CD4-positive, alpha-beta T cell (primary cell): ENCODE data around the gene C1orf35. TPM values are rescaled to one million over a fixed set of nuclear protein-coding genes. Genes with fewer than 3 reads are reported as not detected.
A peak's percentile ranks its signal among the peaks of the same experiment; 100 is the strongest.

Source experiments
- ATAC-seq: fragments of 200-7000 bp; cut with Tn5 transposase; one replicate; pipeline ENCODE4 v1.10.0; 2022; ENCODE audit warnings: mild to moderate bottlenecking; ENCODE audit not compliant: poor library complexity
- CTCF ChIA-PET: fragments of 350-600 bp; sonication (Branson Sonifier 250); formaldehyde crosslinking; loops from one replicate; lab custom pipeline; 2021; ENCODE audit warnings: antibody characterized with exemption, inconsistent platforms; lab: Charles Lee
- POLR2A ChIA-PET: fragments of 350-600 bp; sonication (Branson Sonifier 250); formaldehyde crosslinking; loops from one replicate; lab custom pipeline; 2021; ENCODE audit warnings: antibody characterized with exemption, inconsistent platforms; lab: Charles Lee
- DNase-seq, 14 experiments: peaks; one replicate each; pipeline ENCODE4 v3.0.0-alpha.2; 2013 to 2020; ENCODE audit warnings: mixed read lengths in 2 of 14
- H3K27ac ChIP-seq, 2 donors: one replicate each; pipeline versions ENCODE4 v1.5.1 to v1.7.0; 2013; ENCODE audit warnings: low read length in 2 of 2, low read depth in 1 of 2, mild to moderate bottlenecking in 1 of 2
- H3K27me3 ChIP-seq, 2 experiments: 1 replicate in 1 of 2; 2 replicates in 1 of 2; pipeline versions ENCODE4 v1.6.1 to v1.7.0; 2013; ENCODE audit warnings: low read length in 2 of 2, control low read depth in 1 of 2, mild to moderate bottlenecking in 1 of 2, moderate library complexity in 1 of 2; ENCODE audit not compliant: insufficient read depth in 2 of 2, control insufficient read depth in 1 of 2
- H3K36me3 ChIP-seq: one replicate; pipeline ENCODE4 v1.6.1; 2013; ENCODE audit warnings: low read length, control low read depth; ENCODE audit not compliant: insufficient read depth
- H3K4me1 ChIP-seq: one replicate; pipeline ENCODE4 v1.6.1; 2013; ENCODE audit warnings: low read length, control low read depth; ENCODE audit not compliant: insufficient read depth
- H3K4me3 ChIP-seq: one replicate; pipeline ENCODE4 v1.5.1; 2013; ENCODE audit warnings: mild to moderate bottlenecking, low read length, moderate library complexity
- H3K9me3 ChIP-seq, 2 experiments: 1 replicate in 1 of 2; 2 replicates in 1 of 2; pipeline versions ENCODE4 v1.6.1 to v1.7.0; 2013; ENCODE audit warnings: low read length in 2 of 2, mild to moderate bottlenecking in 2 of 2, control low read depth in 1 of 2, moderate library complexity in 1 of 2; ENCODE audit not compliant: control insufficient read depth in 1 of 2, insufficient read depth in 1 of 2
- H3K27ac Mint-ChIP-seq: one replicate; pipeline ENCODE4 v1.8.0; 2020; ENCODE audit warnings: mixed read lengths
- H3K27me3 Mint-ChIP-seq: one replicate; pipeline ENCODE4 v1.8.0; 2021; ENCODE audit warnings: mixed read lengths
- H3K36me3 Mint-ChIP-seq: one replicate; pipeline ENCODE4 v1.8.0; 2021; ENCODE audit warnings: low read depth, mixed read lengths
- H3K4me1 Mint-ChIP-seq: one replicate; pipeline ENCODE4 v1.8.0; 2021; ENCODE audit warnings: low read depth, mixed read lengths
- H3K4me3 Mint-ChIP-seq: one replicate; pipeline ENCODE4 v1.8.0; 2020; ENCODE audit warnings: mild to moderate bottlenecking, mixed read lengths
- H3K9me3 Mint-ChIP-seq: one replicate; pipeline ENCODE4 v1.8.0; 2020; ENCODE audit warnings: mixed read lengths
- CTCF ChIP-seq: fragments of 200-600 bp; IDR thresholded peaks from one replicate; pipeline ENCODE4 v1.8.0; 2022; ENCODE audit warnings: antibody characterized with exemption, mild to moderate bottlenecking
- intact Hi-C, 2 experiments: fragments of 100-400 bp; cut with DNase I in 1 of 2; cut with micrococcal nuclease in 1 of 2; formaldehyde crosslinking; loops; one replicate each; pipeline versions ENCODE4 v1.15.1 to v1.9.0; 2023 to 2025; cut with DNase I, micrococcal nuclease
- total RNA-seq, 174 experiments: library from RNA in 2 of 174; stranded (reverse) in 2 of 174; gene quantifications; one replicate each; pipeline ENCODE4 v1.2.3 and lab custom pipeline; 2021 to 2026

Gene C1orf35
- total RNA-seq, 2 experiments from 2014 or later, result 36.6 to 40.3 TPM

GRCh38 chr1:228123505-228123904 lies 20.4 kb upstream of the C1orf35 start:
- DNase-seq (no peak), ATAC-seq (no peak)
- Histone ChIP-seq H3K36me3 (no peaks in the 10 kb centered on the region), H3K27ac (no peak overlapping the region), H3K4me1 (no peaks in the 10 kb centered on the region), H3K4me3 (no peak overlapping the region), H3K9me3 (no peaks in the 10 kb centered on the region), H3K27me3 (peaks cover 2 to 3% of the 10 kb centered on the region in 2 experiments)
- Mint-ChIP-seq H3K27me3 (peaks cover 11% of the 10 kb centered on the region), H3K4me3 (no peak overlapping the region), H3K4me1 (no peaks in the 10 kb centered on the region), H3K36me3 (no peaks in the 10 kb centered on the region), H3K9me3 (no peaks in the 10 kb centered on the region), H3K27ac (no peak overlapping the region)
- POLR2A ChIA-PET, result interaction anchor here (2.1 kb wide), 1 partner anchor 14 kb away, joined by 4 read pairs; no protein-coding TSS in a partner anchor
- intact Hi-C loops, result no loop called here
- no peak for TF ChIP-seq CTCF
- CTCF ChIA-PET, result no interaction called here

GRCh38 chr1:228122921-228123441 lies 19.9 kb upstream of the C1orf35 start:
- Mint-ChIP-seq H3K27me3 (peaks cover 8% of the 10 kb centered on the region), H3K9me3 (no peaks in the 10 kb centered on the region), H3K36me3 (no peaks in the 10 kb centered on the region), H3K27ac (no peak overlapping the region), H3K4me1 (no peaks in the 10 kb centered on the region), H3K4me3 (no peak overlapping the region)
- no peak for TF ChIP-seq CTCF
- intact Hi-C loops, result no loop called here
- ChIA-PET CTCF (interaction anchor here (1.3 kb wide), 1 partner anchor 43 kb away, joined by 3 read pairs; no protein-coding TSS in a partner anchor), POLR2A (interaction anchor here (1.1 kb wide), 1 partner anchor 16 kb away, joined by 3 read pairs; no protein-coding TSS in a partner anchor)
- Histone ChIP-seq H3K4me3 (no peak overlapping the region), H3K4me1 (no peaks in the 10 kb centered on the region), H3K36me3 (no peaks in the 10 kb centered on the region), H3K9me3 (no peaks in the 10 kb centered on the region), H3K27ac (no peak overlapping the region), H3K27me3 (peaks cover 0 to 3% of the 10 kb centered on the region in 2 experiments)
- no peak for ATAC-seq
- no peak for DNase-seq

- Mint-ChIP-seq H3K27me3 (no peaks in the 10 kb centered on the region), H3K9me3 (no peaks in the 10 kb centered on the region), H3K36me3 (no peaks in the 10 kb centered on the region), H3K4me1 (no peaks in the 10 kb centered on the region), H3K4me3 (no peak overlapping the region), H3K27ac (no peak overlapping the region)
- no peak overlapping the region for H3K4me3 ChIP-seq
- no peaks in the 10 kb centered on the region for H3K4me1 ChIP-seq
- ATAC-seq (peak; percentile 64), DNase-seq (peak in 3 of 14 experiments; percentile 33)
- no peak for TF ChIP-seq CTCF
- CTCF ChIA-PET, result interaction anchor here (1.1 kb wide), 1 partner anchor 10 kb away, joined by 3 read pairs; no protein-coding TSS in a partner anchor
- intact Hi-C loops, result no loop called here
- H3K9me3 ChIP-seq, result no peaks in the 10 kb centered on the region
- no peak overlapping the region for H3K27ac ChIP-seq
- H3K36me3 ChIP-seq, result no peaks in the 10 kb centered on the region
- H3K27me3 ChIP-seq, result peaks cover 0 to 3% of the 10 kb centered on the region in 2 experiments
- POLR2A ChIA-PET, result no interaction called here
Measured at GRCh38 chr1:228120857-228121489, 17.8 kb upstream of the C1orf35 start.
